HG03095 (cell line): ENCODE measurements around the gene NGFR.

Experiments used
- ATAC-seq: cut with Tn5 transposase; IDR thresholded peaks from one replicate; pipeline ENCODE4 v1.9.1; 2021; ENCODE audit warnings: moderate library complexity; ENCODE audit not compliant: unreplicated experiment

Gene NGFR

DNA sequence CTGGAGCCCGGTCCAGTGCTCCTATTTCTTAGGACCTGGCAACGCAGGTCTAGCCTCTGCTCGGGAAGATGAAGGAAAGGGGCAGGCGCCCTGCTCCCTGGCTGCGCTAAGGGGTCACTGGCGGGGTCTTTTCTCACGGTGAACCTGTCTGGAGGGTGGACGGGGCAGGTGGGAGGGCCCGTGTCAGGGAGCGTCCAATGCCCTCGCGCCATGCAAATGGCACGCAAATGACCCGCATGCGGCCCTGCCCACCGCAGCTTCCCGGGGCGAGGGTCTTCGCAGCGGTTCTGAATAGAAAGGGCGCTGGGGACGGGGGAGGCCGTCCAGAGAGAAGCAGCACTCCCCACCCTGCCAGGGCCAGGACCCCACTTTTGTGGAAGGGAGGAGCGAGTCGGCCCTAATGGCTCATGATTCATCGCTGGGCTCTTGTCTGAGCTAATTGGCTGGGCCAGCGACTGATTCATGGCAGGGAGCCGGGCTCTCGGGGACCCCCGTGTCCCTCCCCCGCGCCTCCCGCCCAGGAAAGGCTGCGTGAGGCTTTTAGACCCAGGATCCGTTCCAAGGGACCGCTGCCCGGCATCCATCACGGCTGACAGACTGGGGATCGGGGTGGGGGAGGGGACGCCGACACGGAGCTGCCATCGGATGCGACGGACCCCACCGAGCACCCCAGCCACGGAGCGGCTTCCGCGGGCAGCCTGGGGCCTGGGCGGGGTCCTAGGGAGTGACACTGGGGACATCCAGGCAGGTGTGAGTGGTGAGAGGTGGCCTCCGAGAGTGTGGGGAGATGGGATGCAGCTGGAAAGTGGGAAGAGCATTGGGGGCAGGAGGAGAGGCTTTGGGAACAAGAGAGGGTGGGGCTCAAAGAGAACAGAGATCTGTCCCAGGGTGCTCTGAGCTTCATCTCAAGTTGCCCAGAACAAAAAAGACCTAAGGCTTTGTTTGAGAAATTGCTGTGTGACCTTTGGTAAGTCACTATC lies 25.0 kb upstream of the NGFR start:
- no peak for ATAC-seq

DNA sequence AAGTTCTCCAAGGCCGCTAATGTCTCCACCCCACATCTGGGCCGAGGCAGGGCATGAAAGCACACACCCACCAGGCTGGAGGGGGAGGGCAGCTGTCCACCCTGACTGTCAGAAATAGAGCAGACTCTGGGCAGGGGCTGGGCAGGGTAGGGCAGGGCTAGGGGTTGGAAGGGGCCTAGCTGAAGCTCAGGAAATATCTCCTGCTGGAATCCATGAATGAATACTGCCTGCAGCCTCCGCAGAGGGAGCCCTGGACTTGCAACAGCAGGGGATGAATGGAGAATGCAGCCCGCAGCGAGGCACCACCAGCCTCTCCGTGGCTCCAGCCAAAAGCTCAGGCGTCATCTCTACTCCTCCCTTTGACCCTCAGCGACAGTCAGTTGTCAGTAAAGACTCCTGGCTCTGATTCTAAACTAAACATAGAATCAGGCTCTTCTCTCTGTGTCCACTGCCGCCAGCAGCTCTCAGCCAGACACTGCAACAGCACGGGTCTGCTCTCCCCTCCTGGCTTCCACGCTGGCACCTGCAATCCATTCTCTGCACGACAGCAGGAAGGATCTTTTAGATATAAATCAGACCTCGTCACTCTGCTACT lies 23.9 kb upstream of the NGFR start:
- no peak for ATAC-seq

DNA sequence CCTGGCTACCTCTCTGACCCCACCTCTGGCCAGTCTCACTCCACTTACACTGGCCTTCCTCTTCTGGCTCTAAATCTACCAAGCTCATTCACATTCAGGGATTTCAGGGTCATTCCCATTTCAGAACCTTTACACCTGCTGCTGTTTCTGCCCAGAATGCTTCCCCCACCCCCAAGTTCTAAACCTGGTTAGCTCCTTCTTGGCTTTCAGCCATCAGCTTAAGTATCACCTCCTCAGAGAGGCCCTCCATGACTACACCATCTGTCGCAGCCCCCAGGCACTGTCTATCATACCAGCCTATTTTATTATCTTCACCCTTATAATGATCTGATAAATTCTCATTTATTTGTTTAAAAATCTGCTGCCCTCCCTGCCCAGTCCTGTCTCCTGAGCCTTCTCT lies 23.3 kb upstream of the NGFR start:
- no peak for ATAC-seq

DNA sequence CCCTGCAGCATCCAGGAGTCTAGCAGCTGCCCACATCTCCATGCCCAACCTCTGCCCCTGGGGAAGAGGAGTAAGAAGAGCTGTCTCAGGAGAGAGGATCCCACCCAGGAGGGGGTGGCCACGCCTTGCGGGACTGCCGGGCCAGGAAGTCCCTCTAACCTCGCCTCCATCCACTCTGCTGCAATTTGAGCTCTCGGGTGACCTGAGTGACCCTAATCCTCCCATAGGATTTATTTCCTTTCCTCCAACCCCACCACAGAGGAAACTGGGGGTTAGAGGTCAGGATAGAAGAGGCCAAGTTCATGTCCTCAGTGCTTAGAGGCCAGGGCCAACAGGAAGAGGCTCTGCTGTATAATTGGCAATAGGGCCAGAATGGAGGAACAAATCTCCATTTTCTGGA lies 22.6 kb upstream of the NGFR start:
- ATAC-seq: no peak

DNA sequence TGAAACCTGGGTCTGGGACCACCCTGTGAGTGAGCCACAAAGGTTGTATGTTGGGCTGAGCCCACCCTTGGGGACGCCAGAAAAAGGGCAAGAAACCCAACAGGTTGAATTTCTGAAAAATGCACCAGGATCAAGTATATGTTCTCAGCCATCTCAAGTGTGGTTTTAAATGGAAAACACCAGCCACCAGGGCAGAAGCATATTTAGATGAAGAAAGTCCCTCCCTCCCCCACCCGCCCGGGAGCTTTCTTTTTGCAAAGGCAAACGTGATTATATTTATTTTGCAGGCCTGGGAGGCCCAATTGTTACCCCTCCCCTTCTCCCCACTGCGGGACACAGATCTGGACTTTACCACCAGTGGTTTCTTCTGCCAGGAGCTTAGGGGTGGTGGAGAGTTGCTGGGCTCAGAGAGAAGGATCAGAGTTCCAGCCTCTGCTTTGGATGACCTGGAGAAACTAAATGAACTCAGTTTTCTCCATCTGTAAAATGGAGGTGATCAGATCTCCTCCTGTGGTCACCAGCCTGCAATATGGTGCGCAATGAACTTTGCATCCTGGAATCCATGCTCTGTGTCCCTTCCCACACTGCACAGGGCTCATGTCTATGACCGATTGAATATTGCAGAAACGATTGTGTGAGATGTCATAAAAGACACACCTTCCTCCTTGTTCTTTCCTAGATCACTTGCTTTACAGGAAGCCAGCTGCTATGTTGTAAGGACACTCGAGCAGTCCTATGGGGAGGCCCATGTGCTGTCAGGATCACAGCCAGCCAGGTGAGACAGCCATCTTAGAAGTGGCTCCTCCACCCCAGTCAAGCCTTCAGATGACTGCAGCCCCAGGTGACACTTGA lies 21.0 kb upstream of the NGFR start:
- ATAC-seq: no peak

DNA sequence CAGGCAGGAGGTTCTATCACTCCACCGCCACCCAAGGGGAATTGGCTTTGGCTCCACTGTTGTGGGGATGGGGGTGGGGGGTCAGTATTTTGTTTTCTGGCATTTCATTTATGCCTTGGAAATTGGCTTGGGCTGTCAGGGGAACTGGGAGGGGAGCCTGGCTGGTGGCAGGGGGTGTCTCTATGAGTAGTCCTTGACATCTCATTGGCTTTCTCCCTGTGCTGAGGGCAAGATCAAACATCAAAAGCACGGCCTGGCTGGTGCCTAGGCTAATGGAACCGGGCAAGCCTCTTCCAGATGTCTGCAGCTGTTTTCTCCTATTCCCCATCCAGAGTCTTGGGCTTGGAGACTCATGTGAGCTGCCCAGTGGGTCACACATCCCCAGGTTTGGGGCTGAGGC lies 17.4 kb upstream of the NGFR start:
- no peak for ATAC-seq

DNA sequence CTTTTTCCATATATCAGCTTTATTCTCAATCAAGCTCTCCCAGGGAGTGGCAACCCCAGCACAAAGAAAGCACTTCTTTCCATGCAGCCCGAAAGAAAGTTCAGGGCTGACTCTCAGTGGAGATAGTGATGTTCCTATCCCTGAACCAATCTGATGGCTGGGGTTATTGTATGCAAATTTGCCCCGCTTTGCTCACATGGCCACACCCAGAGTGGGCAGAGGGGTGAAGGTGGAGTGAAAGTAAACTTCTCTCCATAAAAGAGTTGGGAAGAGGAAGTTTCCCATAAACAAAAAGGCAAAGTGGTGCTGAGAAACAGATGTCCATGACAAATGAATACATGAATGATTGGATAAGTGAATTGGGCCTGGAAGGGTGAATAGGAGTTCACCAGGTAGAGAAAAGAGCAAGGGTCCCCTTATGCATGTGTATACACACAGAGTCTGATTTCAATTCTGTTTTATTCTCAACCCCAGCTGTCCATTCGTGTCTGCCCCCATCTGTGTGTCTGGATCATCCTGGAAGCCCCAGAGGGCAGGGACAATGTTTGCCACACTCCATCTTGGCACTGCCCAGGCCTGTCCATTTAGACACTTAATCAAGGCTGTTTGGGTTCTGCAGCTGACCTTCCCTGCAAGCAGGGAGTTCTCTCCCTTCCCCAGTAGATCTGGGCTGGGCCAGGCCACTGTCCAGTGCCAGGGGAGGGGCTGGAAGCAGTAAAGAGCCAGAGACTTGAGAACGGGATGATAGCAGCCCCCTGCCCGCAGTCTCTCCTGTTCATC lies 14.1 kb upstream of the NGFR start:
- ATAC-seq: no peak

DNA sequence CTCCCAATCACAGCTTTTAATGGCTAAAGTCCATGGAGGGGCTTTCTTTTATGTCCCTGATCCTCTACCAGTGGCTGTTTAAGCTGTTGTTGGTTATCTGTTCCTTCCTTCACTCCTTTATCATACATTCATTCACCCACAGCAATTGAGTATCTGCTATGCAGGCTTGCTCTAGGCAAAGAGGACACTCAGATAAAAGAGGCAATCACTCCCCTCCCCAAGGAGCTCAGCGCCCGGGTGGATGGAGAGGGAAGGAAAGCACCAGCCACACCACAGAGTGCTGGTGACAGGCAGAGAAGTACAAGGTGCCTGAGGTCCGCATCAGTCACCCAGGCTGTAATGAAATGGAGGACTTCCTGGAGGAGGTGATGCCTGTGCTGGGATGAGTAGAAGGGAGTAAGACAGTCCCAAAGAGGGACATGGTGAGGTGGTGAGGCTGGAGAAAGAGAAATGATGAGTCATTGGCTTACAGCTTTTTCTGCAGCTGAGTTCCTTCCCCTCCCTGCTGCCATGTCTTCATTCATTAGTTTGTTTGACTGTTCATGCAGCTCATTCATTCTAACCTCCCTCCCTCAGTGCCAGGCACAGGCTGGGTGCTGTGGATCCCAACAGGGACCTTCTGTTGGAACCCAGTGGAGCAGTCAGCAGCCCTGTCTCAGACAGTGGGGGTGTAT lies 12.8 kb upstream of the NGFR start:
- no peak for ATAC-seq

DNA sequence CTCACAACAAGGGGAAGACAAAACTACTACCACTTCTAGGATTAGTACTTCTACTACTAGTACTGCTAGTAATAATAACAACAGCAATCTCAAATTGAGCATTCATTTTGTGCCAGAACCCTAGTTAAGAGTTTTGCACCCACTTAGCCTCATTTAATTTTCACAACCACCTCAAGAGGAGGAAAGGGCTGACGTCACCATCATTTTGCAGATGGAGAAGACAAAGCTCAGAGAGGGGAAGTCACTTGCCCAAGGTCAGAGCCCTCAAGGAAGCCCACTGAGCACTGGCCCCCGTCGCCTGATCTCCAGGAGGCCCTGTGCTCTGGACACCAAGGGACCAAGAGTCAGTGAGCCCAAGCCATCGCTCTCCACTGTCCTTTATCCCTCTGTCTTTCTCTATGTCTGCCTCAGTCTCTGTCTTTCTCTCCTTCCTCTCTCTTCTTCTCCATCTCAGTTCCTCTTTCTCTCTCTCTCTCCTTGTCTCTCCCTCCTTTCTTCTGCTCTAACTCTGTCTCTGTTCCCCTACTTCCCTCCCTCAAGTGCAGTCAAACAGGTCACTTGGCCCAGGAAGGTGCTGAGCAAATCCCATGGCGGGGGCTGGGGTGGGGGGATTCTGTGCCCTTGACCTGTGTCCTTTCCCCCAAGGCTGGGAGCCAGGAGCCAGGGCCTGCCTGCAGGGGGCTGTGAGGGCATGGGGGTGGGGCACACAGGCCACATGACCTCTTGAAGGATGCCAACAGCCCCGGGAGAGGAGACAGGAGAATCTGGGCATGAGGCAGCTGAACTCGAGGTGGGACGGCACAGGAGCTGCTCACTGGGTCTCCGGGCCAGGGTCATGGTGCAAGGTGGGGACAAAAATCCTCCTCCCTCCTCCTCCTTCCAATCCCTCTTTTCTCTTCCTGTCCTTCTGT lies 11.2 kb upstream of the NGFR start:
- no peak for ATAC-seq

DNA sequence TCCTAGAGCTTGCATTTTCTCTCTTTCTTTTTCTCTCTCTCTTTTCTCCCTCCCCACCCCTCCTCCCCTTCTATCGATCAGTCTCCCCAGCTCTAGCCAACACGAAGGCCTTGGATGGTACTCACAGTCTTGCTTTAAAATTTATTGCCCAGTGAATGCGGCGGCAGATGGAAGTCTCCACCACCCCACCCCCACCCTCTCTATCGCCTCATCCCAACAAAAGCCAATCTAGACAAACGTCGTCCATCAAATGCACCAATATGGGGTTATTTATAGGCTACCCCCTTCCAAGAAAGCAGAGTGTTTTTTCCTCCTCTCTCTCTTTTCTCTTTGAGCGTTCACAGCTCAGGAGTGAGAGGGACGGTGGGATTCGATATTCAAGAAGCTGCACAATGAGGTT lies 10.5 kb upstream of the NGFR start:
- ATAC-seq: no peak

DNA sequence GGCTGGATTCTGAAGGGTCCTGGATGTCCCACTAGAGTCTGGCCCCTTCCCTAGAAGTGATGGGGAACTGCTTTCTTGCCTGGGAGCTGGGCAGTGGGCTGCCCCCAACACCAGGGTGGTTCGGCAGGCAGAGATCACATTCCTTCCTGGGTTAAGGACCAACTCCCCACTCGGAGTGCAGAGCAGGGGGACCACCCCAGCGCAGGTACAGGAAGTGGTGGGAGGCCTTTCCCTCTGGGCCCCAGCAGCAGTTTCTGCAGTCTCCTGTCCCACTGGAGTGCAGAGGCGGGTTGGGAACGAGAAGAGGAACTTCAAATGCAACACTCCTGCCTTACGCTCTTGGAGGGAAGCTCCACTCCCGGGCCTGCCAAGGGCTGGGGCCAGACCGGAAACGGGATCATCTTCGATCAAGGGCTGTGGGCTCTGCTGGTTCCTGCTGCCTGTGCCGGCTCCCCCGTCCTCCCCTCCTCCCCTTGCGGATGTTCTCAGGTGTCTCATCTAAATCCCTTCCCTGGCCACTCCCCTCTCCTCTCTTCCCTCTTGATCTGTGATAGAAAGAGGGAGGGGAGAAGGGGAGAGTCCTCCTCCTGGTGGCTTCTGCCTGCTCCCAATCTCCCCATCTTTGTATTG lies 9.0 kb upstream of the NGFR start:
- no peak for ATAC-seq

DNA sequence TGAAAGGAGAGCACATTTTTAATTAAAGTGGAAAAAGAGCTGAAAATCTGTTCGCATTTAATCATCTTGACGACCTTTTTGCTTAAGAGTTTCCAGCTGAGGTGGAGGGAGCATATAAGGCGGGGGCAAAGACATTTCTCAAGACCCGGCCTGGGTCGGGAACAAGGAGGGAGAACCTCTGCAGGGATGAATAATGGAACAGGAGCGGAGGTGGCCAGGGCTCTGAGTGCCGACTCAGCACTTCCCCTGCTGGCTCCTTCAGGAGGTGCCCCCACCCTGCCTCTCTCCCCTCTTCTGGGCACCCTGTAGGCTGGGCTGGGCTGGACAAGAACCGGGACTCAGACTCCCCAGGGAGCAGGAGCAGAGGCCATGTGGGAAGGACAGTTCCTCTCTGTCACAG lies 7.9 kb upstream of the NGFR start:
- no peak for ATAC-seq

DNA sequence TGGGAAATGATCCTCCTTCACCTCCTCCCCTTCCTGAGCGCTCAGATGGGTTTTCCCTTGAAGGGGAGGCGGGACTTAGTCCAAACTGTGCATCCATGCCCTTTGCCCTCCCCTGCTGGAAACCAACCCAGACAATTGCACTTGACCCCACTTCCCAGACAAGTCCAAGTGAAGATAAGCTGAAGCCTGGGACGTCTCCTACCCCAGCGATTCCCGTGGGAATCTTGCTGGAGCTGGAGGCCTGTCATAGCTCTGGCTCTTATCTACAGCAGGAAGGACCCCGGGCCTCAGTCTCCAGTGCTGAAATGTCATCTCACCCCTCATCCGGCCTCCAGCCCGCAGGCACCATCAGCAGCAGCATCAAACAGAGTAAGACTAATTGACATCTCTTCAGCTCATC lies 6.5 kb upstream of the NGFR start:
- ATAC-seq: no peak

DNA sequence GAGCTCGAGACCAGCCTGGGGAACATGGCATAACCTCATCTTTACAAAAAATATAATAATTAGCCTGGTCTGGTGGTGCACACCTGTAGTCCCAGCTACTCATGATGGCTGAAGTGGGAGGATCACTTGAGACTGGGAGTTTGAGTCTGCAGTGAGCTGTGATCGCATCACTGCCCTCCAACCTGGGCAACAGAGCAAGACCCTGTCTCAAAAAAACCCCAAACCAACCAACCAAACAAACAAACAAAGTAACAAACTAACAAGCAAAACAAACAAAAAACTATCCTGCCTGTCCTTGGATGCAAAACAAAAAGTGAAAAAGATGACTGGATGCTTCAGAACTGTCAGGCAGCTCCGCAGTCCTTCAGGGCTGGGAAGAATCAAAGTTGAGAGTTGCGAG lies 5.7 kb upstream of the NGFR start:
- ATAC-seq: no peak

DNA sequence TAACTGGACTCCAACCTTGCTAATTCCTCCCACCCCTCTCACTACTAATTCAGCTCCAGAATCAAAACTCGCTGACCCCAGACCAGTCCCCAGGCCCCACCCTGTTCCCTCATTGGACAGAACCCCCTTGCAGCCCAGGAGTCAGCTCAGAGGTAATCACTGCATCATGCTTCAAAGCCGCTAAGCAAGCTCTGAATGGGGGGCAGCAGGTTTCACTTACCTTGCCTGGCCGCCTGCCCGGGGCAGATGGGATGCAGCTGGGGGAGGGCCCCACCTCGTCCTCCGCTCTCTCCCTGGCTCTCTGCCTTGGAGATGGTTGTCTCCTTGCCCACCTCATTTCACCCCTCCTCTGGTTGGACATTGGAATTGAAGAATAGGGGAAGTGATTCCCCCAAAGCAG lies 4.8 kb upstream of the NGFR start:
- no peak for ATAC-seq

DNA sequence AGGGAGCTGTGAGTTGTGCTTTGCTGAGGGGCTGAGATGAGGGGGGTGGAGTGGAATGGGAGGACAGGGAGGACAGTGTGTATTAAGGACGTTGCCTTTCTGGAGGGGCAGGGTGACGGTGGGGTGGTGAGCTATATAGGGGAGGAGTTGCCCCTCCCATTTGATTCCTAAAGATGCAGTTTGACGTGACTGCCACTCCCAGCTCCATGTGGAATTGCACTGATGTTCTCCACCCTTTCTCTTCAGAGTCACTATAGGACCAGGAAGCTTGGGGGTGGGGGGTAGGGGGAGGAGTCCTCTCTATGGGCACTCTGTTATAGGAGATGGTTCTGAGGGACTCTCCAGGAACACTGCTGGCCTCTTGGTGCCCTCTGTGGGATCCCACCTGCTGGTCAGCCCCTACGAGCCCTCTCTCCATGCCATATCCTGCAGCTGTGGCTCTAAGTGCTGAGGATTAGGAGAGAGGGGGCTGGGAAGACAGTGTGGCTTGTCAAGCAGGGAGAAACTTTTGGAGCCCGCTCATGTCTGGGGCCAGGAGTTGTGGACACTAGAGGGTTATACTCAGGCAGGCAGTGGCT lies 3.8 kb upstream of the NGFR start:
- ATAC-seq: no peak

DNA sequence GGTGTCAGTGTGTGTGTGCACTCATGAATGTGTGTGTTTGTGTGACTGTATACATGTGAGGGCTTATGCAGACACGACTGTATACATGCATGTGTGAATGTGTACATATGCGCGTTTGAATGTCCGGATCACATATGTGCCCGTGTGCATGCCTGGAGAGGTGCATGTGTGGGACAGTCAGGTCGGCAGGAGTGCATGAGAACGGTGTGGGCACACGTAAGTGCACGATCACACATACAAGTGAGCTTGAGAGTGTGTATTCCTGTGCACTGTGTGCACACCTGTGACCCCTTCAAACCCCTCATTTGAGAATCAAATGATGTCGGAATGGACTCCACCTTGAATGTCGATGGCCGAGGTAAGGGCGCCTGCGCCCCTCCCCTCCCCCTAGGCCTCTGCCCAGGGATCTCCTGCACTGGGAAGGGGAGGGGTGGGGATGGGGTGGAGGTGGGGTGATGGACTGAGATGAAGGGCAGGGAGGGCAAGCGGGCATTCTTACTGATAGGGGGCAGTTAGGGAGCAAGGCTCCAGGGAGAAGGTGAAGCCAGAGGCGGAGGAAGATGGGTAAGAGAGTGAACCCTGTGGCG lies 601 bp upstream of the NGFR start:
- no peak for ATAC-seq

DNA sequence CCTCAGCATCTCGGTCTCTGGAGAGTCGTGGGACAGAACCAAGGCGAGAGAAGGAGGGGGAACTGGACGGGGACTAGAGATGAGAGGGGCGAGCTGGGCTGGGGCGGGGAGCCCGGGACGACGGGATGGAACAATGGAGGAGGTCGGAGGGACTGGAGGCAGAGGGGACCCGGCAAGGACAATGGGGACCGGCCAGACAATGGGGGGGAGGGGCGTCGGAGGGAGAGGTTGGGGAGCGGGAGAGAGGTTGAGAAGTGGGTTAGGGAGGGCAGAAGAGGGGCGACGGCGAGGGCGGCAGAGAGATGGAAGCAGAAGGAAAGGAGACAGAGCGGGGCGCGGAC lies 719 bp downstream of the NGFR start:
- ATAC-seq: no peak
